Spleen (tissue), 7 donors: ENCODE measurements around the gene SPATS2L.

Source experiments
- CTCF ChIP-seq, 11 experiments: fragments of 200-600 bp in 7 of 11; fragments of 450-650 bp in 4 of 11; sonication (generic) in 4 of 11; IDR thresholded peaks in 8 of 11; conservative IDR thresholded peaks in 3 of 11; 1 replicate in 7 of 11; 2 replicates in 4 of 11; pipeline versions ENCODE4 v1.4.0 to v1.8.0; 2016 to 2021; ENCODE audit warnings: antibody characterized with exemption in 11 of 11, inconsistent platforms in 4 of 11, mild to moderate bottlenecking in 1 of 11
- POLR2A ChIP-seq, 3 donors: fragments of 450-650 bp; IDR thresholded peaks; one replicate each; pipeline ENCODE4 v1.5.1; 2017; ENCODE audit warnings: antibody characterized with exemption in 3 of 3, mild to moderate bottlenecking in 1 of 3
- donor health status: DM: no; HTN: no; CAD: no; lungs with moderate emphysema.
- donor health status: DM: no; HTN: no; CAD: no.
- donor health status: DM: no; HTN: no; CAD: no.

GRCh38 chr2:200337621-200338020 is 31.1 kb downstream of the SPATS2L start:
- TF ChIP-seq POLR2A (IDR thresholded peaks at IDR 0.05) (no peak), CTCF (IDR thresholded peaks at IDR 0.05 in 8 of 11, conservative IDR thresholded peaks at IDR 0.05 in 3 of 11) (no peak)
